ENCODE results near the gene RASL10B.

The RASL10B gene

GRCh38 chr17:35766489-35766877 is 35.0 kb downstream of the RASL10B start:
- DNase-seq = no peak

- no peak for DNase-seq
Observed at GRCh38 chr17:35766903-35767510, 35.6 kb downstream of the RASL10B start.

GRCh38 chr17:35768797-35769196 is 37.4 kb downstream of the RASL10B start:
- no peak for DNase-seq

GRCh38 chr17:35769895-35770486 is 38.6 kb downstream of the RASL10B start:
- no peak for DNase-seq

- DNase-seq = no peak
Observed at GRCh38 chr17:35773129-35773528, 41.7 kb downstream of the RASL10B start.

- no peak for DNase-seq
Observed at GRCh38 chr17:35773679-35774425, 42.4 kb downstream of the RASL10B start.

- DNase-seq = no peak
Observed at GRCh38 chr17:35774499-35774898, 43.1 kb downstream of the RASL10B start.

GRCh38 chr17:35775039-35775438 is 43.6 kb downstream of the RASL10B start:
- DNase-seq = no peak

GRCh38 chr17:35775583-35775982 is 44.1 kb downstream of the RASL10B start:
- DNase-seq = no peak

GRCh38 chr17:35778641-35779196 is 47.3 kb downstream of the RASL10B start:
- DNase-seq = no peak

GRCh38 chr17:35780950-35781349 is 49.5 kb downstream of the RASL10B start:
- no peak for DNase-seq

GRCh38 chr17:35784895-35785294 is 53.5 kb downstream of the RASL10B start:
- no peak for DNase-seq

GRCh38 chr17:35786941-35787432 is 55.5 kb downstream of the RASL10B start:
- DNase-seq = no peak

- no peak for DNase-seq
Observed at GRCh38 chr17:35788477-35789368, 57.3 kb downstream of the RASL10B start.

GRCh38 chr17:35790841-35791240 is 59.4 kb downstream of the RASL10B start:
- no peak for DNase-seq

- no peak for DNase-seq
Observed at GRCh38 chr17:35791681-35792350, 60.4 kb downstream of the RASL10B start.

Data from T-helper 1 cell (primary cell).